OCI-LY3 (cell line): ENCODE measurements around the gene TMED7.

Experiments used
- EZH2phosphoT487 ChIP-seq: fragments of 200-600 bp; shearing (Covaris generic); IDR thresholded peaks from 2 replicates; pipeline ENCODE4 v1.6.1; 2018; ENCODE audit warnings: antibody characterized with exemption, mixed run types, low read depth
- TF ChIP-seq, protein P1 (sequence below): fragments of 200-600, 300-600 bp; sonication (generic); IDR thresholded peaks from 2 replicates; pipeline ENCODE4 v1.5.1; 2014; ENCODE audit warnings: antibody characterized with exemption, low read length, low read depth

DNA sequence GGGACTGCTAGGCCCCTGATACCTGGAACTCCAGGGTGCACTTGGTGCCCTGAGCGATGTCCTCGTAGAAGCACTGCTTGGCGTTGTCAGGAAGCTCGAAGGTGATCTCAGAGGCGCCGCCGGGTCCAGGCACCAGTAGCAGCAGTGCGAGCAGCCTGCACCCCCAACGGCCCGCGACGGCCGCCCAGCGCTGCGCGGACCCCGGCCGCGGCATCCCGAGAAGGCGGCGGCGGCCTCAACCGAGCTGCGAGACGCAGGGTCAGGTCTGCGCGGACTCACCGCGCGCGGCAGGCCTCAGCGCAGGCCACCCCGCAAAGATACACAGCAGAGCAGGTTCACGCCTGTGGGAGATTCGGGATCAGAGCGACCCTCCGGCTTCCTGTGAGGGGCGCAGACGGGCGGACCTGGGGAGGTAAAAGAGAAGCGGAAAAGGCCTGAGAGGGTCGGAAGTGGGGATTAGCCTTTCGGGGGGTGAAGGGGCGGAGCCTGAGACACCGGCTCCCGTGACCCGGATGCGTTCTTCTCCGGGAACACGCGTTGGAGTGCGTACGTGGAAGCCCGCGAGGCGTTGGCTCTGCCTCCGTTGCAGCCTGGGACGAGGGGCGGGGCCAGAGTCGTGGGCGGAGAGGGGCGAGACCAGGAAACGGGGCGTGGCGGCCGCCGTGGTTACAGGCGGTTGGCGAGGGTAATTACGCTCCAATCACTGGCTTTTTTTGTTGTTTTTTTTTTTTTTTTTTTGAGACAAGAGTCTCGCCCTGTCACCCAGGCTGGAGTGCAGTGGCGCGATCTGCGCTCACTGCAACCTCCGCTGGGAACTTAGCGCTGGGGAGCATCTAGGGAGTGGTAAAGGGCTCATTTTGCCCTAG lies at the start of gene TMED7:
- TF ChIP-seq, protein P1, sequence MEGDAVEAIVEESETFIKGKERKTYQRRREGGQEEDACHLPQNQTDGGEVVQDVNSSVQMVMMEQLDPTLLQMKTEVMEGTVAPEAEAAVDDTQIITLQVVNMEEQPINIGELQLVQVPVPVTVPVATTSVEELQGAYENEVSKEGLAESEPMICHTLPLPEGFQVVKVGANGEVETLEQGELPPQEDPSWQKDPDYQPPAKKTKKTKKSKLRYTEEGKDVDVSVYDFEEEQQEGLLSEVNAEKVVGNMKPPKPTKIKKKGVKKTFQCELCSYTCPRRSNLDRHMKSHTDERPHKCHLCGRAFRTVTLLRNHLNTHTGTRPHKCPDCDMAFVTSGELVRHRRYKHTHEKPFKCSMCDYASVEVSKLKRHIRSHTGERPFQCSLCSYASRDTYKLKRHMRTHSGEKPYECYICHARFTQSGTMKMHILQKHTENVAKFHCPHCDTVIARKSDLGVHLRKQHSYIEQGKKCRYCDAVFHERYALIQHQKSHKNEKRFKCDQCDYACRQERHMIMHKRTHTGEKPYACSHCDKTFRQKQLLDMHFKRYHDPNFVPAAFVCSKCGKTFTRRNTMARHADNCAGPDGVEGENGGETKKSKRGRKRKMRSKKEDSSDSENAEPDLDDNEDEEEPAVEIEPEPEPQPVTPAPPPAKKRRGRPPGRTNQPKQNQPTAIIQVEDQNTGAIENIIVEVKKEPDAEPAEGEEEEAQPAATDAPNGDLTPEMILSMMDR, result no peak
- no peak for TF ChIP-seq EZH2phosphoT487
